Measurements from ENCODE around the gene ZNF385C.

The ZNF385C gene

DNA sequence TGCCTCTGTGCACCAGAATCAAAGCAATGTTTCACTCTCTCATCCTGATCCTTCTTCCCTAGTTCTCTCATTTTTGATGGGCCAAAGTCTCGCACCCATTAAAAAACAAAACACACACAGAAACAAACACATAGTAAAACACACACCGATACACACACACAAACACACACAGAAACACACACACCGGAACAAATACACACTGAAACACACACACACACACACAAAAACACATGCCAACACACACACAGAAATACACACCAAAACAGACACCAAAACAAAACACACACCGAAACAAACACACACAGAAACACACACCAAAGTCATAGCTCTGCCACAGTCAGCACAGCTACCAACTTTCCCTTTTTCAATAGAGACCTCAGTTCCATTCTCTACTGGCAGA, 33.0 kb upstream of the ZNF385C start:
- no peak for ATAC-seq
- Mint-ChIP-seq H3K4me1 (peaks cover 49% of the 10 kb centered on the region), H3K27me3 (no peaks in the 10 kb centered on the region), H3K36me3 (peaks cover 61% of the 10 kb centered on the region), H3K9me3 (no peaks in the 10 kb centered on the region), H3K4me3 (no peak overlapping the region), H3K27ac (peak overlapping the region; percentile 34)

- ATAC-seq = no peak
- H3K9me3 Mint-ChIP-seq = no peaks in the 10 kb centered on the region
- peaks cover 41% of the 10 kb centered on the region for H3K4me1 Mint-ChIP-seq
- H3K27ac Mint-ChIP-seq = peak overlapping the region; percentile 34
- H3K4me3 Mint-ChIP-seq = no peak overlapping the region
- H3K27me3 Mint-ChIP-seq = no peaks in the 10 kb centered on the region
- H3K36me3 Mint-ChIP-seq = peaks cover 63% of the 10 kb centered on the region
These were observed 32.1 kb upstream of the ZNF385C start for GRCh38 chr17:42130310-42130936.

- H3K4me3 Mint-ChIP-seq = no peak overlapping the region
- H3K27ac Mint-ChIP-seq = peak overlapping the region; percentile 44
- no peaks in the 10 kb centered on the region for H3K9me3 Mint-ChIP-seq
- peaks cover 40% of the 10 kb centered on the region for H3K4me1 Mint-ChIP-seq
- no peak for ATAC-seq
- no peaks in the 10 kb centered on the region for H3K27me3 Mint-ChIP-seq
- H3K36me3 Mint-ChIP-seq = peaks cover 75% of the 10 kb centered on the region
These were observed 31.0 kb upstream of the ZNF385C start for GRCh38 chr17:42129109-42129837.

- H3K27ac Mint-ChIP-seq = peak overlapping the region; percentile 44
These were observed 29.1 kb upstream of the ZNF385C start for GRCh38 chr17:42127414-42127813.

DNA sequence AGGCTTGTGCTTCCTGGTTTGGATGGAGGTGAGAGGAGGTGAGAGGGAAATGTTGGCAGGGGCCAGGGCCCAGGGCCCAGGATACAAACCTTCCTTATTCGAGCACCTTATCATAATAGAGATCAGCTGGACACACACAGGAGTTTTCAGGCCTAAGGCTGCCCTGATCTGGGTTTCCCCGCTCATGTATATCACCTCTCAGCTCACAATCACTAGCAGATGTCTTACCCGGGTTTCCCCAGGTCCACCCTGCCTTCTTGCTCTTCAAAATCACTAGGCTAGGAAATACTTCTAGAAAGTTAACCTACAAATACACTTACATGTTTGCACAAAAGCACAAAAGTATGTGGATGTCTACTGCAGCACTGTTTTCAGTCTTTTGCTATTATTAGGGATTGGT, 28.6 kb upstream of the ZNF385C start:
- H3K4me1 Mint-ChIP-seq = peaks cover 17% of the 10 kb centered on the region
- no peaks in the 10 kb centered on the region for H3K27me3 Mint-ChIP-seq
- no peaks in the 10 kb centered on the region for H3K9me3 Mint-ChIP-seq
- no peak overlapping the region for H3K27ac Mint-ChIP-seq
- H3K4me3 Mint-ChIP-seq = no peak overlapping the region
- ATAC-seq = no peak
- peaks cover 77% of the 10 kb centered on the region for H3K36me3 Mint-ChIP-seq

More at GRCh38 chr17:42127414-42127813, 29.1 kb upstream of the ZNF385C start:
- no peaks in the 10 kb centered on the region for H3K9me3 Mint-ChIP-seq
- H3K36me3 Mint-ChIP-seq = peaks cover 73% of the 10 kb centered on the region
- H3K4me3 Mint-ChIP-seq = no peak overlapping the region
- peaks cover 23% of the 10 kb centered on the region for H3K4me1 Mint-ChIP-seq
- H3K27me3 Mint-ChIP-seq = no peaks in the 10 kb centered on the region
- ATAC-seq = no peak

DNA sequence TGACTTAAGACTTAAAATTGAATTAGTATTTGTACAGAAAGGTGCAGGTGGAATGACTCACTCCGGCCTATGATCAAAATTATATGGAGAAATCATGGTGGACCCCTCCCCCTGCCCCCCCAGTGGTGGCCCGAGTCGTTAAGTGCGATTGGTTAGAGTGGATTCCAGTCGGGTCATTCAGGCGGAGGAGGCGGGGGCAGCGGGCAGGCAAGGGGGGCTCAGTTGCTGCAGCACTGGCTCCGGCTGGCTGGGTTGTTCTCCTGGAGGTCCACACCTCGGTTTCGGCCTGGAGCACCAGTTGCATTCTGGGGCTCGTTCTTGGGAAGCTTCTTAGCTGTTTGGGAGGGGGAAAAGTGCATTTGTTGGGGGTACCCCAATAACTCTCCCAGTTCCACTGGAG, 27.3 kb upstream of the ZNF385C start:
- Mint-ChIP-seq H3K4me1 (peaks cover 11% of the 10 kb centered on the region), H3K27ac (peak overlapping the region; percentile 44), H3K9me3 (no peaks in the 10 kb centered on the region), H3K27me3 (no peaks in the 10 kb centered on the region), H3K4me3 (no peak overlapping the region), H3K36me3 (peaks cover 67% of the 10 kb centered on the region)
- no peak for ATAC-seq

- Mint-ChIP-seq H3K27ac (no peak overlapping the region), H3K27me3 (no peaks in the 10 kb centered on the region), H3K4me1 (peaks cover 14% of the 10 kb centered on the region), H3K4me3 (no peak overlapping the region), H3K9me3 (no peaks in the 10 kb centered on the region), H3K36me3 (peaks cover 54% of the 10 kb centered on the region)
- ATAC-seq = no peak
These were observed 26.0 kb upstream of the ZNF385C start for GRCh38 chr17:42124256-42124655.

- Mint-ChIP-seq H3K4me3 (peak within 1 kb of the TSS; percentile 67), H3K9me3 (no peaks in the 10 kb centered on the region), H3K27ac (no peak within 1 kb of the TSS)
These were observed 24.4 kb upstream of the ZNF385C start, which contains the start of gene HSPB9 for GRCh38 chr17:42122371-42123303. TSS of gene HSPB9 (plus strand) at chr17:42122804. CDS start at chr17:42122851, 47 bp downstream.

DNA sequence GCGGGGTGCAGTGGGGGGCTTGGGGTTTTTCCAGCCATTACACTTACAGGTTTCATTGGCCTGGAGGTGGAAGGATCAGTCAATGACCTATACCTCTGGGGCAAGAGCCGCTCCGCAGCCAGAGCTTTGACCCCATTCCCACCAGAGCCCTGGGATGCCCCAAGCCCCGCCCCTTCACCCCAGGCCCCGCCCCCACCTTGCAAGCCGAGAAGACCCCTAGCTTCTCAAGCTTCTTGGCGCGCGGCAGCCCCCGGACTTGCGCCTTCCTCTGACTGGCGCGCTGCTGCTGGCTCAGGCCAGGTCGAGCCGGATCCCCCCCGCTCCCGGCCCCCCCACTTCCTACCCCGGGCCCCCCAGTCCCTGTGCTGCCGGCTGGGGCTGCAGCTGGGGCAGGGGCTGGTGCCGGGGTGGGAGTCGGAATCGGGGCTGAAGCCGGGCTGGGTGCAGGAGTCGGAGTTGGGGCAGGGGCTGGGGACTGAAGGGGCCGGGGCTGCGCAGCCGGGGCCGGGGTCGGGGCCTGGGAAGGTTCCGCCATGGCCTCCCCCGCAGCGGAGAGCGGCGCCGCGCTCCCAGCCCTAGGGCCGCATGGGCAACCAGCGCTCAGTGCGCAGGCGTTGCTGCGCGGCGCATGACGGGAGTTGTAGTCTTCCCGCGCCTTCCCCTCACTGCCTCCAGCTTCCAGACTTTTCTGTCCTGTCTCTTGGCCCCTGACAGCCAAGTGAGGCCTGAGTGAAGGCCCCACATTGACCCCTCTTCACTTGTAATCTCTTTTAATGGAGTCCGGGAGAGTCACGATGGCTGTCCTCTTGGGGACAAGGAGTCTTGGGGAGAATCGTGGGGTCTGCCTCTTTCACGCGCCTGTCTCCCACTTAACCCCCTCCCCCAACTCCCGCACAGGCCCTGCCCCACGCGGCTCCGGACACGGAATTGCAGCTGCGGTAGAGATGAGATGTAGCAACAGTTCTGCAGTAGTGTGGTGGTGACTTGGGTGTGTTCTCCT, 22.8 kb upstream of the ZNF385C start, which contains the start of gene KAT2A:
KAT2A (minus strand) TSS at position 598 of the 1,000 bp plus-strand sequence; CDS start at position 535, 63 bp downstream.
- Mint-ChIP-seq H3K27ac (no peak within 1 kb of the TSS), H3K4me3 (peak within 1 kb of the TSS; percentile 67), H3K9me3 (no peaks in the 10 kb centered on the region), H3K4me1 (peaks cover 42% of the 10 kb centered on the region), H3K36me3 (peaks cover 47% of the 10 kb centered on the region), H3K27me3 (no peaks in the 10 kb centered on the region)
- peak; percentile 90 for ATAC-seq

More at GRCh38 chr17:42122371-42123303, 24.4 kb upstream of the ZNF385C start, which contains the start of gene HSPB9:
- no peak for ATAC-seq
- H3K27me3 Mint-ChIP-seq = no peaks in the 10 kb centered on the region
- H3K4me1 Mint-ChIP-seq = peaks cover 26% of the 10 kb centered on the region
- H3K36me3 Mint-ChIP-seq = peaks cover 49% of the 10 kb centered on the region

- H3K36me3 Mint-ChIP-seq = peaks cover 39% of the 10 kb centered on the region
- peaks cover 50% of the 10 kb centered on the region for H3K4me1 Mint-ChIP-seq
- H3K4me3 Mint-ChIP-seq = peak overlapping the region; percentile 45
- no peaks in the 10 kb centered on the region for H3K9me3 Mint-ChIP-seq
- no peaks in the 10 kb centered on the region for H3K27me3 Mint-ChIP-seq
- ATAC-seq = no peak
- H3K27ac Mint-ChIP-seq = no peak overlapping the region
These were observed 22.0 kb upstream of the ZNF385C start for GRCh38 chr17:42120161-42120769.

DNA sequence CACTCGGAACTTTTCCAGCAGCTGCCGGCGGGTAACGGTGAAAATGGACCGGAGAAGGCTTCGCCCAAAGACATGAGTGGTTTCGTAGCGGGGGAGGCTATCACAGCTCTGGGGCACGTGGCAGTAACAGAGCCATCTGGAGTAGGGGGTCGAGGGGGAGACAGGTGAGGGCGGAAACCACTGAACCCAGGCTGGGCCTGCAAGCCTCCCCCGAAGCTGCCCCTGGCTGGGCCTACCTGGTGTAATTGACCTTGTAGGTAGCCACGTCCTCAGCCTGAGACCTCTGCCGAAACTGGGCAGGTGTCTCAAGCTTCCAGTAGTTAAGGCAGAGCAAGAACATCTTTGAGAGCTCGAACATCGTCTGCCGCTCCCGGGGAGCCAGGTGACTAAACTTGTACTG, 21.0 kb upstream of the ZNF385C start:
- no peak for ATAC-seq
- Mint-ChIP-seq H3K36me3 (peaks cover 36% of the 10 kb centered on the region), H3K27me3 (no peaks in the 10 kb centered on the region), H3K4me1 (peaks cover 60% of the 10 kb centered on the region), H3K27ac (no peak overlapping the region), H3K9me3 (no peaks in the 10 kb centered on the region), H3K4me3 (no peak overlapping the region)

DNA sequence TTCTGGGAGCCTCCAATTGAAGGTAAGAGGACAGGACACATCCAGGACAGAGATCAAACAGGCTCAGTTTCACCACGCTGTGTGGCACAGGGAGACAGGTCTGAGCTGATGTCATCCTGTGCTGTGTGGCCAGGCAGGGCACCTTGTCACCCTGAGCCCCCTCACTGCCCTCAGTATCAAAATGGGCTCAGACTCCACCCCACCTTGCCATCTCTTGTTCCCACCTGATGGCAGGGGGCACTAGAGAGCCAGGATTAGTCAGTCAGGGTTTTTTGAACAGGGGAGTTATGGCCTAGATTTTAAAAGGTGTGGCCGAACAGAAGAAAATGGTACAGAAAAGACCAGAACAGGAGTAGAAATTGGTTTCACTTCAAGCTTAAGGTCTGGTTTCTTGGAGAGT, 20.3 kb upstream of the ZNF385C start:
- H3K4me1 Mint-ChIP-seq = peaks cover 67% of the 10 kb centered on the region
- no peak for ATAC-seq
- H3K4me3 Mint-ChIP-seq = no peak overlapping the region
- peaks cover 34% of the 10 kb centered on the region for H3K36me3 Mint-ChIP-seq
- H3K27me3 Mint-ChIP-seq = no peaks in the 10 kb centered on the region
- H3K9me3 Mint-ChIP-seq = no peaks in the 10 kb centered on the region
- no peak overlapping the region for H3K27ac Mint-ChIP-seq

DNA sequence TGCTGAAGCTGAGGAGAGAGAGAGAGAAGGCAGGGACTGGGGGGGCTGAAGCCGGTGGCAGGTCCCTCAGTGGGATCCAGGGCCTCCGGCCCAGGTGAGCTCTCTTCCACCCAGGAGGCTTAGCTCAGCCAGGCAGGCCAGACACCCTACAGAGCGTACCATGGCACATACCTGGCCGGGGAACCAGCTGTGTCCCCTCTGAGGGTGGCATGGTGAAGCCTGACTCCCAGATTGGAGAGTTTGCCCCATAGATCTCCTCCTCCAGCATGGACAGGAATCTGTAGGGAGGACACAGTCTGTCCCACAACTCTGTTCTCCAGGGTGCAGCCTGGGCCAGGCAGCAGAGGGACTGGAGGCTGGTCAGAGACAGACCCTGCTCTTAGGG, 19.8 kb upstream of the ZNF385C start:
- Mint-ChIP-seq H3K4me1 (peaks cover 70% of the 10 kb centered on the region), H3K4me3 (no peak overlapping the region), H3K9me3 (no peaks in the 10 kb centered on the region), H3K27me3 (no peaks in the 10 kb centered on the region), H3K27ac (peak overlapping the region; percentile 90), H3K36me3 (peaks cover 34% of the 10 kb centered on the region)
- ATAC-seq = no peak

Data from stimulated activated memory B cell treated with anti-CD40 and anti-IgM and Interleukin-4, amounts not matched to agents 10 μg/mL and 1 μg/mL and 100 μg/mL, for 72 hours (primary cell).